Urinary bladder (tissue), 4 donors: ENCODE measurements around the gene NUDCD2. TPM values are rescaled to one million over a fixed set of nuclear protein-coding genes. Genes with fewer than 3 reads are reported as not detected.

ENCODE experiments used
- DNase-seq: peaks from one replicate; pipeline ENCODE4 v3.0.0-alpha.2; 2015; ENCODE audit errors: extremely low spot score
- H3K27ac ChIP-seq: one replicate; pipeline ENCODE4 v1.5.1; 2013; ENCODE audit warnings: low read depth, mild to moderate bottlenecking, moderate library complexity
- H3K36me3 ChIP-seq: one replicate; pipeline ENCODE4 v1.6.1; 2013; ENCODE audit warnings: mild to moderate bottlenecking, moderate library complexity; ENCODE audit not compliant: insufficient read depth
- H3K4me1 ChIP-seq: one replicate; pipeline ENCODE4 v1.6.1; 2013; ENCODE audit warnings: mild to moderate bottlenecking, moderate library complexity; ENCODE audit not compliant: insufficient read depth
- H3K4me3 ChIP-seq: one replicate; pipeline ENCODE4 v1.5.1; 2013; ENCODE audit warnings: low read depth, low read length
- WGBS: extraction: QIAGEN DNeasy Blood & Tissue Kit; methylation state at CpG from one replicate; pipeline ENCODE4 v1.1.7; 2013; 5-methylcytosine and 5-hydroxymethylcytosine counted together
- polyA plus RNA-seq: library from polyadenylated mRNA; stranded (reverse); fragments of 200-250 nt; gene quantifications from one replicate; pipeline ENCODE4 v1.2.3, GENCODE V29; 2013
- total RNA-seq: library from RNA; depleted of rRNA; stranded (reverse); fragments of >200 nt; gene quantifications from one replicate; pipeline ENCODE4 v1.2.3, GENCODE V29; 2014
- donor health status: healthy with polysubstance abuse.
- donor health status: healthy.

Gene NUDCD2
- total and polyA plus RNA-seq, 2 donors, result 12.9 to 13.1 TPM

GRCh38 chr5:163496286-163496685, 36.4 kb upstream of the NUDCD2 start:
- H3K4me3 ChIP-seq, result no peak overlapping the region
- no peaks in the 10 kb centered on the region for H3K4me1 ChIP-seq
- H3K36me3 ChIP-seq, result no peaks in the 10 kb centered on the region
- WGBS, result 93% methylated on average over 1 of the region's 1 CpG
- H3K27ac ChIP-seq, result no peak overlapping the region
- no peak for DNase-seq

- no peak overlapping the region for H3K27ac ChIP-seq
- H3K4me3 ChIP-seq, result no peak overlapping the region
- no peaks in the 10 kb centered on the region for H3K4me1 ChIP-seq
- WGBS, result 83% methylated on average over 3 of the region's 3 CpGs
- no peaks in the 10 kb centered on the region for H3K36me3 ChIP-seq
- DNase-seq, result no peak
These were observed 29.8 kb upstream of the NUDCD2 start for GRCh38 chr5:163489745-163490075.

GRCh38 chr5:163489055-163489744, 29.3 kb upstream of the NUDCD2 start:
- WGBS, result 78% methylated on average over 6 of the region's 6 CpGs
- no peak for DNase-seq
- Histone ChIP-seq H3K27ac (no peak overlapping the region), H3K4me1 (no peaks in the 10 kb centered on the region), H3K4me3 (no peak overlapping the region), H3K36me3 (no peaks in the 10 kb centered on the region)

- no peak overlapping the region for H3K27ac ChIP-seq
- WGBS, result 80% methylated on average over 1 of the region's 1 CpG
- no peaks in the 10 kb centered on the region for H3K36me3 ChIP-seq
- DNase-seq, result no peak
- H3K4me3 ChIP-seq, result no peak overlapping the region
- no peaks in the 10 kb centered on the region for H3K4me1 ChIP-seq
These were observed 19.0 kb upstream of the NUDCD2 start for GRCh38 chr5:163478982-163479271.

GRCh38 chr5:163478126-163478981, 18.5 kb upstream of the NUDCD2 start:
- WGBS, result 52% methylated on average over 2 of the region's 2 CpGs
- no peaks in the 10 kb centered on the region for H3K4me1 ChIP-seq

GRCh38 chr5:163475411-163475810, 15.5 kb upstream of the NUDCD2 start:
- no peak overlapping the region for H3K27ac ChIP-seq
- no peaks in the 10 kb centered on the region for H3K4me1 ChIP-seq
- 93% methylated on average over 2 of the region's 2 CpGs for WGBS
- no peaks in the 10 kb centered on the region for H3K36me3 ChIP-seq
- DNase-seq, result no peak
- no peak overlapping the region for H3K4me3 ChIP-seq

More at GRCh38 chr5:163478126-163478981, 18.5 kb upstream of the NUDCD2 start:
- DNase-seq, result no peak
- H3K4me3 ChIP-seq, result no peak overlapping the region
- H3K36me3 ChIP-seq, result no peaks in the 10 kb centered on the region
- no peak overlapping the region for H3K27ac ChIP-seq

GRCh38 chr5:163473635-163474243, 13.8 kb upstream of the NUDCD2 start:
- DNase-seq, result no peak
- WGBS, result 95% methylated on average over 3 of the region's 3 CpGs
- H3K36me3 ChIP-seq, result no peaks in the 10 kb centered on the region
- H3K4me1 ChIP-seq, result no peaks in the 10 kb centered on the region
- no peak overlapping the region for H3K4me3 ChIP-seq
- H3K27ac ChIP-seq, result no peak overlapping the region

- no peak overlapping the region for H3K4me3 ChIP-seq
- H3K36me3 ChIP-seq, result no peaks in the 10 kb centered on the region
- no peak for DNase-seq
- WGBS, result 44% methylated on average over 4 of the region's 4 CpGs
- H3K27ac ChIP-seq, result no peak overlapping the region
- H3K4me1 ChIP-seq, result no peaks in the 10 kb centered on the region
These were observed 7.8 kb upstream of the NUDCD2 start for GRCh38 chr5:163467682-163468081.

- H3K27ac ChIP-seq, result no peak overlapping the region
- no peaks in the 10 kb centered on the region for H3K36me3 ChIP-seq
- no peak overlapping the region for H3K4me3 ChIP-seq
- no peak for DNase-seq
- H3K4me1 ChIP-seq, result no peaks in the 10 kb centered on the region
These were observed 3.1 kb upstream of the NUDCD2 start for GRCh38 chr5:163463063-163463435.

- under 1% methylated on average over 23 of the region's 23 CpGs for WGBS
- no peaks in the 10 kb centered on the region for H3K4me1 ChIP-seq
- DNase-seq, result peak; percentile 15
- H3K27ac ChIP-seq, result peak within 1 kb of the TSS; percentile 93
- H3K4me3 ChIP-seq, result peak within 1 kb of the TSS; percentile 57
- H3K36me3 ChIP-seq, result no peaks in the 10 kb centered on the region
These were observed 765 bp upstream of the NUDCD2 start, which contains the start of gene HMMR for GRCh38 chr5:163460562-163461171. TSS of gene HMMR (plus strand) at chr5:163460632. CDS start at chr5:163460693, 61 bp downstream.

GRCh38 chr5:163459462-163459818, 462 bp downstream of the NUDCD2 start:
- Histone ChIP-seq H3K36me3 (no peaks in the 10 kb centered on the region), H3K4me3 (peak overlapping the region; percentile 57), H3K27ac (peak overlapping the region; percentile 93), H3K4me1 (no peaks in the 10 kb centered on the region)
- WGBS, result under 1% methylated on average over 12 of the region's 12 CpGs
- peak; percentile 1 for DNase-seq

- no peaks in the 10 kb centered on the region for H3K4me1 ChIP-seq
- H3K36me3 ChIP-seq, result no peaks in the 10 kb centered on the region
- no peak for DNase-seq
- peak overlapping the region; percentile 57 for H3K4me3 ChIP-seq
- WGBS, result 43% methylated on average over 6 of the region's 6 CpGs
- no peak overlapping the region for H3K27ac ChIP-seq
These were observed 1.0 kb downstream of the NUDCD2 start for GRCh38 chr5:163458778-163459385.

GRCh38 chr5:163456840-163457239, 3.1 kb downstream of the NUDCD2 start:
- Histone ChIP-seq H3K27ac (no peak overlapping the region), H3K36me3 (no peaks in the 10 kb centered on the region), H3K4me3 (no peak overlapping the region), H3K4me1 (no peaks in the 10 kb centered on the region)
- WGBS, result 96% methylated on average over 7 of the region's 7 CpGs
- no peak for DNase-seq
